ENCODE data around the gene FRMD5. TPM values are rescaled to one million over a fixed set of nuclear protein-coding genes. Genes with fewer than 3 reads are reported as not detected.

FRMD5 gene
- total RNA-seq, 1 experiment from 2014 or later: 17.4 TPM

DNA sequence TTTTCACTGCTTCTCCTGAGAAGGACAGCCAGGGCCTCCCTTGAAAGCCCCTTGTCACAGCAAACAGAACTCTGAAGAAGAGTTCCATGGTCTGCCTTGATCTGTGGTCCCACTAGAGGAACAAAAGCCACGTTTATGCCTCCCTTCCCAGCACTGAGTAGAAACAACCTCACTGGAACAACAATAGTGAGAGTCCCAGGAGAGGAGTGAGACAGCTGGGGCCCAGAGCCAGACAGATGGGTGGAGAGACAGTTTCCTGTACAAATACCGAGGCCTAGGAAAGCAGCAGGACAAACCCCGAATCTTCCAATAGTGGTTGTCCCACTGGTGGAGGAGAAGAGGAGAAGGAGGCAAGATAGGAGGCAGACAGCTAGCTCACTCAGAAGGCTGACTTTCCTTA lies 262.2 kb downstream of the FRMD5 start:
- H3K4me1 Mint-ChIP-seq (ENCODE audit: low read depth, unreplicated experiment): no peaks in the 10 kb centered on the region
- no peaks in the 10 kb centered on the region for H3K27me3 Mint-ChIP-seq (ENCODE audit: insufficient read depth, unreplicated experiment)
- DNase-seq: no peak
- H3K36me3 Mint-ChIP-seq (ENCODE audit: insufficient read depth, unreplicated experiment): no peaks in the 10 kb centered on the region
- no peak overlapping the region for H3K4me3 Mint-ChIP-seq (ENCODE audit: unreplicated experiment)
- ChIA-PET CTCF (no interaction called here), POLR2A (no interaction called here)
- H3K4me1 ChIP-seq: no peaks in the 10 kb centered on the region
- H3K27me3 ChIP-seq (replicated peaks; ENCODE audit: control insufficient read depth, insufficient read depth, low read length): no peaks in the 10 kb centered on the region
- no peak overlapping the region for H3K27ac Mint-ChIP-seq (ENCODE audit: unreplicated experiment)
- H3K9me3 Mint-ChIP-seq (ENCODE audit: unreplicated experiment): no peaks in the 10 kb centered on the region
- intact Hi-C loops (cut with micrococcal nuclease; ENCODE audit: unreplicated experiment): no loop called here
- no peaks in the 10 kb centered on the region for H3K36me3 ChIP-seq (ENCODE audit: control insufficient read depth, insufficient read depth, low read length)
- no peak overlapping the region for H3K4me3 ChIP-seq (ENCODE audit: low read depth, low read length)
- TF ChIP-seq, protein P1, sequence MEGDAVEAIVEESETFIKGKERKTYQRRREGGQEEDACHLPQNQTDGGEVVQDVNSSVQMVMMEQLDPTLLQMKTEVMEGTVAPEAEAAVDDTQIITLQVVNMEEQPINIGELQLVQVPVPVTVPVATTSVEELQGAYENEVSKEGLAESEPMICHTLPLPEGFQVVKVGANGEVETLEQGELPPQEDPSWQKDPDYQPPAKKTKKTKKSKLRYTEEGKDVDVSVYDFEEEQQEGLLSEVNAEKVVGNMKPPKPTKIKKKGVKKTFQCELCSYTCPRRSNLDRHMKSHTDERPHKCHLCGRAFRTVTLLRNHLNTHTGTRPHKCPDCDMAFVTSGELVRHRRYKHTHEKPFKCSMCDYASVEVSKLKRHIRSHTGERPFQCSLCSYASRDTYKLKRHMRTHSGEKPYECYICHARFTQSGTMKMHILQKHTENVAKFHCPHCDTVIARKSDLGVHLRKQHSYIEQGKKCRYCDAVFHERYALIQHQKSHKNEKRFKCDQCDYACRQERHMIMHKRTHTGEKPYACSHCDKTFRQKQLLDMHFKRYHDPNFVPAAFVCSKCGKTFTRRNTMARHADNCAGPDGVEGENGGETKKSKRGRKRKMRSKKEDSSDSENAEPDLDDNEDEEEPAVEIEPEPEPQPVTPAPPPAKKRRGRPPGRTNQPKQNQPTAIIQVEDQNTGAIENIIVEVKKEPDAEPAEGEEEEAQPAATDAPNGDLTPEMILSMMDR (IDR thresholded peaks at IDR 0.05; ENCODE audit: insufficient read depth in 1 of 2, low read depth in 1 of 2, low read length in 1 of 2, severe bottlenecking in 1 of 2, unreplicated experiment in 1 of 2): no peak
- H3K9me3 ChIP-seq: no peaks in the 10 kb centered on the region
- no TSS peak for BruUV-seq (replicated peaks)

DNA sequence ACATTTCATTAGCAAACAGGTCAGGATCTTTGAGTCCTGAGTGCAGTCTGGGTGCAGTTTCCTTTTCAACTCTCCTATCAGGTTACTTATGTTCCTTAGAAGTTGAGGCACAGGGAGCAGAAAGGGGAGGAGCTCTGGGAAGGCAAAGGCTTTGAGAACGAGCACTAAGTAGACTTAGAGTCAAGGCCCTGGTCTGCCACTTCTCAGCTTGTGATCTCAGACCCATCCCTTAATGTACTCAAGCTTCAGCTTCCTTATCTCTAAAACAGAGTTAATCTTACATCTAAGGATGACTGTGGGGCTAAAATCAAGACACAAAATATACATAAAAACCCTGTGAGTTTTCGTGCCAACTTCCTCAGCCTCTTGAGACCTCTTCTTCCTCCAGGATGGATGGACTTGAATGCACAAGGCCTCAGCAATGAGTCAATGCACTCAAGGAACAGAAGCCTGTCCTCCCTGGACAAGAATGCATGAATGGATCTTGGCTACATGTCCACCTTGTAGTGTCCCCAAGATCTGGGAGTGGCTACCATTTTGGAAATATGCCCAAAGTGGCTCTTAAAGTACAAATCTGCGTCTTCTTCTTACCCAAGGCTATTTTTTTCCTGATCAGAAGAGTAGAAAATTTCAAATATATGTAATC lies 263.2 kb downstream of the FRMD5 start:
- POLR2A ChIA-PET: no interaction called here
- no peak for DNase-seq
- no peaks in the 10 kb centered on the region for H3K9me3 Mint-ChIP-seq (ENCODE audit: unreplicated experiment)
- no peaks in the 10 kb centered on the region for H3K27me3 ChIP-seq (replicated peaks; ENCODE audit: control insufficient read depth, insufficient read depth, low read length)
- H3K4me3 ChIP-seq (ENCODE audit: low read depth, low read length): no peak overlapping the region
- BruUV-seq (replicated peaks): no TSS peak
- H3K36me3 ChIP-seq (ENCODE audit: control insufficient read depth, insufficient read depth, low read length): no peaks in the 10 kb centered on the region
- peaks cover 4% of the 10 kb centered on the region for H3K36me3 Mint-ChIP-seq (ENCODE audit: insufficient read depth, unreplicated experiment)
- intact Hi-C loops (cut with micrococcal nuclease; ENCODE audit: unreplicated experiment): no loop called here
- no peaks in the 10 kb centered on the region for H3K9me3 ChIP-seq
- H3K4me3 Mint-ChIP-seq (ENCODE audit: unreplicated experiment): no peak overlapping the region
- TF ChIP-seq, protein P1 (IDR thresholded peaks at IDR 0.05; ENCODE audit: insufficient read depth in 1 of 2, low read depth in 1 of 2, low read length in 1 of 2, severe bottlenecking in 1 of 2, unreplicated experiment in 1 of 2): no peak
- peaks cover 4% of the 10 kb centered on the region for H3K4me1 Mint-ChIP-seq (ENCODE audit: low read depth, unreplicated experiment)
- no peaks in the 10 kb centered on the region for H3K27me3 Mint-ChIP-seq (ENCODE audit: insufficient read depth, unreplicated experiment)
- no peaks in the 10 kb centered on the region for H3K4me1 ChIP-seq
- CTCF ChIA-PET: no interaction called here
- no peak overlapping the region for H3K27ac Mint-ChIP-seq (ENCODE audit: unreplicated experiment)

DNA sequence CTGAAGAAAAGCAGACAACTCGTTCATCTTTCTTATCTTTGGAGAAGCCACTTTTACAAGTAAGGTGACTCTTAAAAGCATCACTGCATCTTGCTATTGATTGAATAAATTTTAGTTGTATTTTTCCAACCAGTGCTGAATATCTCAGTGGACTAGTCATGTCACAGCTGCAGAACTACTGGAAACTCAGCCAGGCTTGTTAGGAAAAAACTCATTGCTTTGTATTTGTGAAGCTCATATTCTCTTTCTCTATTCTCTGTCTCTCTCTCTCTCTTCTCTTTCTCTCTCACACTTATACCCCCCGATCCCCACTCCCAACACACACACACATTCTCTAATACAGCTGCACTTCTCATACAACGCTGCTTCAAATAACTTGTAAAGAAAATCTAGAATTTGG lies 264.0 kb downstream of the FRMD5 start:
- intact Hi-C loops (cut with micrococcal nuclease; ENCODE audit: unreplicated experiment): no loop called here
- BruUV-seq (replicated peaks): no TSS peak
- TF ChIP-seq, protein P1 (IDR thresholded peaks at IDR 0.05; ENCODE audit: insufficient read depth in 1 of 2, low read depth in 1 of 2, low read length in 1 of 2, severe bottlenecking in 1 of 2, unreplicated experiment in 1 of 2): no peak

More for the DNA sequence above, 264.0 kb downstream of the FRMD5 start:
- H3K27me3 ChIP-seq (replicated peaks; ENCODE audit: control insufficient read depth, insufficient read depth, low read length): no peaks in the 10 kb centered on the region
- Mint-ChIP-seq H3K4me3 (ENCODE audit: unreplicated experiment) (no peak overlapping the region), H3K27ac (ENCODE audit: unreplicated experiment) (no peak overlapping the region), H3K4me1 (ENCODE audit: low read depth, unreplicated experiment) (peaks cover 7% of the 10 kb centered on the region), H3K9me3 (ENCODE audit: unreplicated experiment) (no peaks in the 10 kb centered on the region), H3K27me3 (ENCODE audit: insufficient read depth, unreplicated experiment) (no peaks in the 10 kb centered on the region), H3K36me3 (ENCODE audit: insufficient read depth, unreplicated experiment) (peaks cover 6% of the 10 kb centered on the region)
- no peaks in the 10 kb centered on the region for H3K36me3 ChIP-seq (ENCODE audit: control insufficient read depth, insufficient read depth, low read length)
- no peaks in the 10 kb centered on the region for H3K4me1 ChIP-seq
- H3K4me3 ChIP-seq (ENCODE audit: low read depth, low read length): no peak overlapping the region
- CTCF ChIA-PET: no interaction called here
- POLR2A ChIA-PET: no interaction called here
- no peaks in the 10 kb centered on the region for H3K9me3 ChIP-seq
- no peak for DNase-seq
